Activated CD8-positive, alpha-beta memory T cell treated with anti-CD3 and anti-CD28 coated beads, Interleukin-2, amount 50 U/mL, for 24 hours (primary cell): ENCODE results near the gene PRKAR1B.
"Not testable (repeated sequence)": the region's sequence is repeated elsewhere in the genome, so short reads cannot be mapped to it uniquely, and the experiment has no call there.

Experiments used
- DNase-seq: peaks from one replicate; pipeline ENCODE4 v3.0.0-alpha.2; 2020; ENCODE audit errors: extremely low read depth

The PRKAR1B gene

GRCh38 chr7:644381-645305, 82.4 kb downstream of the PRKAR1B start:
- DNase-seq = no peak

- no peak for DNase-seq
Measured at GRCh38 chr7:641966-642365, 85.1 kb downstream of the PRKAR1B start.

GRCh38 chr7:641269-641671, 85.8 kb downstream of the PRKAR1B start:
- DNase-seq = no peak

- DNase-seq = no peak
Measured at GRCh38 chr7:638256-639011, 88.6 kb downstream of the PRKAR1B start.

GRCh38 chr7:637826-638225, 89.3 kb downstream of the PRKAR1B start:
- no peak for DNase-seq

- DNase-seq = no peak
Measured at GRCh38 chr7:636396-636795, 90.7 kb downstream of the PRKAR1B start.

- not testable (repeated sequence) for DNase-seq
Measured at GRCh38 chr7:635687-636382, 91.2 kb downstream of the PRKAR1B start.

GRCh38 chr7:635227-635626, 91.9 kb downstream of the PRKAR1B start:
- no peak for DNase-seq

- DNase-seq = no peak
Measured at GRCh38 chr7:633381-634018, 93.6 kb downstream of the PRKAR1B start.

- no peak for DNase-seq
Measured at GRCh38 chr7:632831-633210, 94.3 kb downstream of the PRKAR1B start.

GRCh38 chr7:631964-632830, 94.9 kb downstream of the PRKAR1B start:
- no peak for DNase-seq

GRCh38 chr7:631291-631711, 95.8 kb downstream of the PRKAR1B start:
- DNase-seq = no peak

GRCh38 chr7:630539-630938, 96.5 kb downstream of the PRKAR1B start:
- DNase-seq = no peak

GRCh38 chr7:630111-630511, 97.0 kb downstream of the PRKAR1B start:
- no peak for DNase-seq

GRCh38 chr7:628826-629225, 98.3 kb downstream of the PRKAR1B start:
- DNase-seq = no peak

GRCh38 chr7:628402-628763, 98.7 kb downstream of the PRKAR1B start:
- DNase-seq = no peak

GRCh38 chr7:627661-628401, 99.2 kb downstream of the PRKAR1B start:
- DNase-seq = no peak

- DNase-seq = no peak
Measured at GRCh38 chr7:625376-625971, 101.6 kb downstream of the PRKAR1B start.

- DNase-seq = no peak
Measured at GRCh38 chr7:623464-623863, 103.6 kb downstream of the PRKAR1B start.
